Stimulated activated CD4-positive, alpha-beta T cell treated with anti-CD3 and anti-CD28 coated beads, Interleukin-1b, Interleukin-23, amount 100 ng/mL, for 4 hours (primary cell): Measurements from ENCODE around the gene KIAA1549.

Experiments
- DNase-seq, 2 donors: peaks; one replicate each; pipeline ENCODE4 v3.0.0-alpha.2; 2020; ENCODE audit warnings: low read depth in 2 of 2

Gene KIAA1549

DNA sequence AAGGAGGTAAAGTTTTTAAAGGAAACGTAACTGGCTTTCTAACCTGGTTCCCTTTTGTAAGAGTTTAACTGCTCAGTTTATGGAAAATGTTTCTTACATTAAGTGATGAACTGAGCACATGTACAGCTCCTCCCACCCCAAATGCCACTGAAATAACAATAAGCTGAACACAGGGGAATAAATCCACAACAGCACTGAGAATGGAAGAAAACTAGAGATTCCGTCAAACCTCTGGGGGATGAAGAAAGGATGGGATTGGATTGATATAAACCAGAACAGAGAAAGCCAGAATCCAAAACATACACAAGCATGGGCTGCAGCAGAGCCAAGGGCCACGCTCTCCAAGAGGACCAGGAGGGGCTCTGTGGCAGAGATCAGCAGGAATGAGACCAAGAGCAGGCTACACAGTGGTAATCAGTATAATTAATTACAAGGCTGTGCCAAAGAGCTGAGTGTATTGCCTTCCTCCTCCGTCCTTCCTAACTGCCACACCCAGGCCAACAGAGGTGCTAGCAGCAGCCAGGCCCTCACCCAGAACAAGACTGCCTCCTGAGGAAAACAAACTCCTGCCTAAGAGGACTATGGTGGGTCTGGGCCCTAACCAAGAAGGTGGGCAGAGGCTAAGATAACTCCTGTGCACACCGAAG, 73.9 kb downstream of the KIAA1549 start:
- DNase-seq = no peak

- no peak for DNase-seq
Observed at GRCh38 chr7:138903859-138904435, 77.2 kb downstream of the KIAA1549 start.

DNA sequence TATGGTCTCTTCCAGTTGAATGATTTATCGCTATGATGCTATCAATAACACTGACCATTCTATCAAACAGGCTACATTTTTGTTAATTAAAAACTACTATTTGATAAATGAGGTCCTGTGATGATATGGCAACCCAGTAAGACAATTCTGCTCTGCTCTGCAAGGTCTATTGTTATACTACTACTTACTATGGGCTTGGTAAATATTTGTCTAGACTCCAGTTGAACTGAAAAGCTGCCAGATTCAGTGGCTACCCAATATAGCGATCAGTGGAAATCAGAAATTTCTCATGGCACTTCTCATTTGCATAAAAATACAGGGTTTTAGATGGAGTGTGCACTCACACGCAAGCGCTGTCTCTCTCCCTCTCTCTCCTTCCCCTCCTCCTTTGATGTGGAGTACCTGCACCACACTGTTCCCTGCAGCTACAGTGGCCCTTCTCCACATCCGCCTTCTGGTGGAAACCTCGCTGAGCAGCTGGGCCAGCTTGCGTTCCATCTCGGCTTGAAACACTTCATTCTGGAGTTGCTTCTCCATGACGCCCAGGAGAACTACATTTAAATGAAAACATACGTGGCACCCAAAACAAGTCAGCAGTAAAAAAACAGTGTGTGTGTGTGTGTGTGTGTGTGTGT, 77.9 kb downstream of the KIAA1549 start:
- peak; percentile 24 to 50 for DNase-seq

DNA sequence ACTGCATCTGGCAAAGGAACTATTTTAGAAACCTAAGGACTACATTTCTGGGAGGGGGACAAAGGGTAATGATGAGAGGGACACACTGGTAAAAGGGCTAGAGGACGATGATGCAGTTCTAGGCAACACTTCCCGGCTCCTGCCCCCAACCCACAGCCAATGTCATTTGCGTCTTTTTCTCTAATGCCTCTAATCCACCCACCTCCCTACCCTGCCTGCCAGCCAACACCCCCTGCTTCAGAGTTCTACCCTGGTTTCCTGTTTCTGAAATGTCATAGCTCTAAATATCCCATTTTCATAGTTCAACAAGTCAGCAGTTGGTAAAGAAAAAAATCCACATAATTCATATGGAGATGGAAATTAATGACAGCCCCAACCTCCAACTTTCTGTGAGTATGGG, 79.0 kb downstream of the KIAA1549 start:
- no peak for DNase-seq

DNA sequence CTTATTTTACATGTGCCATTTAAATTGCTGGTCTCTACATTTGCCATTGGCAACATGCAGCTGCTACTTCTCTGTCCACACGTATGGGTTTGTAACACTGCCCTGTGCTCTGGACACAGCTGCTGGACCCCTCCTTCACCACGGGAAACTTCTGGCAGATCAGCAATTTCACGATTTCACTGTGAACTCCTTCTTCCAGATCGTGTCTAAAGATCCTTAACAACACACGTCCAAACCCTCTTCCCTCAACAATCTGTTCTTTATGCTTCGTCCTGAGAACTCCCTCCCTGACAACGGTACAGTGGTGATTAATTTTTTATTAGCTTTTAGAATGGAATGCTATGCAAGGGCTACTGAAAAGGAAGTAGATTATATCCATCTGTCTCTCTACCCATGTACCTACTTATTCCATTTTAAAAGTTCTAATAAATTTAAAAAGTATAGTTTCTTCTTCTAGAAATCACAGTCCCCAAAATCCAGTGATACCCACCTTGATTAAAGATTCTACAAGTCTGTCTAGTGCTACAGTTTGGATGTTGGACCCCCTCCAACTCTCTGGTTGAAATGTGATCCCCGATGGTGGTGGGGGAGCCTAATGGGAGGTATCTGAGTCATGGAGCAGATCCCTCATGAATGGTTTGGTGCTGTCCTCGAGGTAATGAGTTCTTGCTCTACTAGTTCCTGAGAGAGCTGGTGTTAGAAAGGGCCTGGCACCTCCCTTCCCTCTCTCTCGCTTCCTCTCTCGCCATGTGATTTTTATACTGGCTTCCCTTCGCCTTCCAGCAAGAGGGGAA, 81.0 kb downstream of the KIAA1549 start:
- no peak for DNase-seq

DNA sequence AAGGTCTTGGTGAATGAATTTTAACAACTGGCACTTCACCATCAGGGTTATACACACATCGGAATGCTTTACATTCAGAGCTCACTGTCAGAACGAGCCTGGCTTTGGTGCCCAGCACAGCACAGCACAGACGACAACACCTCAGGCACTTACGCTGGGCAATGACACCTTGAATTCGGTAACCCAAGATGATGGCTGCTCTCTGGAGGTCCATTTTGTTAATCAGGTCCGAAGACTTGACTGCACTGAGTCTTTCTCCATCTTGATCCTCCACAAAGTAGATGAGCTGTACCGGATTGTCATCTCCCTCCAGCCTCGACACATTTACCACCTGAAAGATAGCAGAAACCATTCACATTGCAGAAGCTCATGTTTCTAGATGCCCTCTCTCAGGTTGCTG, 82.4 kb downstream of the KIAA1549 start:
- DNase-seq = no peak

- DNase-seq = peak in 1 of 2 donors; percentile 15
Observed at GRCh38 chr7:138898255-138898654, 82.9 kb downstream of the KIAA1549 start.

DNA sequence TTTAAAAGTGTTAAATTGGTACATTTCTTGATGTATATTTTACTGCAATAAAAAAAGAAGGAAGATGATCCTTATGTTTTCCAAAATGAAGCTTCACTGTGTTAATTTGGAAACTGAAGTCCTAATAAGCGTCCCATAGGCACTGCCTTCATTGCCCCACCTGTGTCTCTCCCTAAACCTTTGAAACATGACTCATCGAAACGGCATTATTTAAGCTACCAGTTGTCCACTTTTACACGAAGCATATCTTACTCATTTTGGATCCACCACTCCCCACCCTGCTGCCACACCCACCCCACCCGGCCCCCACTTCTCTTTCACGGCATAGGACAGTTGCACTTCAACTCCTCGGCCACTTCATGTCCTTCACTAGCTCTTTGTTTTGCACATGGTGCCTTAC, 85.5 kb downstream of the KIAA1549 start:
- DNase-seq = no peak

GRCh38 chr7:138893258-138893657, 87.9 kb downstream of the KIAA1549 start:
- no peak for DNase-seq

DNA sequence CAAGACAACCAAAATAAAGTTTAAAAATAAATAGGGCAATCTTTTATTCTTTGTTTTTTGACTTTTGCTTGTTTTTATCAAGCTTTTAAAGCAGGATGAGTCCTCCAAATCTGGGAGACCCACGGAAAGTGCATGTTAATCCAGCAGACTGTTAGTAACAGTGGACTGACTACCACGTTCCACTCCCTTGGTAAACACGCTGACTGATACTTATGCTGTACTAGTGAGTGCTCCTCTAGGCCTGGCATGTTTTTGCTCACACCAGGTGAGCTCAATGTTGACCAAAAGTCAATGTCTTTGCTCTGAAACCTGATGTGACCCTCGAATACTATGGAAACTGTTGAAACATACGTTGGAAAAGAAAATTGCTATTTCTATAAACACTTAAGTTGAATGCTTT, 88.4 kb downstream of the KIAA1549 start:
- no peak for DNase-seq

DNA sequence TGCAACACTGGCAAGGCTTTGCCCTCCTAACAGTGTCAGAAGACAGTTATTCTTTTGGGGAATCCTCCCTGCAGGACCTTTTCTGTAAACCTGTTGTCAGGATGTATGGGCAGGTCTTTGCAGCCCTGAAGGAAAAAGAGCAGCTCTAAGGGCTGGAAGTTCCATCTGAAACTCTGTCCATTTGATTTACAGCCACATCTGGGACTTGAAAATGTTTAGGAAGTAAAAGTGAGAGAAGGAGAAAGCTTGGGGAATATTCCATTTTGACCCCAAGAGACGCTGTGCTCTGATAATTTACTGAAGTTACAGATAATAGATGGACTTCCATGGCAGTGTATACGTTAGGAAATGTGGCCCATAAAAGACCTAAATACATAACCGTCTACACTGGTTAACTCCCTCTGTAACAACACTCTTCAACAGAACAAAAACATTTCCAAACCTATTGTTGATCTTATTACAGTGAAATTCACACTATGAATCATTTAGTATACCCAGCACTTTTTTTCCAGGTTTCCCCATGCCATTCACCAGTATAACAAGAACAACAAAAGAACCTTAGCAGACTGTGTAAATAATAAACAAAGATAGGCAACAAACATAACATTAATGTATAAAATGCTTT, 89.1 kb downstream of the KIAA1549 start:
- DNase-seq = no peak

GRCh38 chr7:138891446-138891810, 89.8 kb downstream of the KIAA1549 start:
- no peak for DNase-seq

- no peak for DNase-seq
Observed at GRCh38 chr7:138890499-138891445, 90.4 kb downstream of the KIAA1549 start.

GRCh38 chr7:138889582-138890498, 91.3 kb downstream of the KIAA1549 start:
- no peak for DNase-seq

- no peak for DNase-seq
Observed at GRCh38 chr7:138887872-138888656, 93.1 kb downstream of the KIAA1549 start.

DNA sequence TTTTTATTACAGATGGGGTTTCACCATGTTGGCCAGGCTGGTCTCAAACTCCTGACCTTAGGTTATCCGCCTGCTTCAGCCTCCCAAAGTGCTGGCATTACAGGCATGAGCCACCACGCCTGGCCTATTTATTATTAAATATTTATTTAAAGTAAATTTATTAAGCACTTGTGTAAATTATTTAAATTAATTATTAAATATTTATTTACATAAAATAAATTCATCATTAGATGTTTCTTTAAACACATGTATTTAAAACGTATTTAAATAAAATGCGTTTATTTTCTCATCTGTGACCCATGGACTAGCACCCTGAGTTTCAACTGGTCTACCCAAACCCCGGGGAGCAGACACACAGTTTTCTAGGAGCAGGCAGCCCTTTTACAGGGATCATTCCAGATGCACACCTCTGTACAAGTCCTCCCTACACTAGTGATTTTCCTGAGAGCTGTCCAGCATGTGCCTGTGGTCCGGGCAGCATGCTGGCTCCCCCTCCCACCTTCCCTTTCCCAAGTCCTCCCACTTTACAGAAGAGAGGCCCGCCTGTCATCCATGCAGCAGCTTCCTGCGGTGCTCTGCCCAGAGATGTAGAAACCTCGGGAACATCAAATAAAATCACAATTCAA, 94.0 kb downstream of the KIAA1549 start:
- DNase-seq = no peak

DNA sequence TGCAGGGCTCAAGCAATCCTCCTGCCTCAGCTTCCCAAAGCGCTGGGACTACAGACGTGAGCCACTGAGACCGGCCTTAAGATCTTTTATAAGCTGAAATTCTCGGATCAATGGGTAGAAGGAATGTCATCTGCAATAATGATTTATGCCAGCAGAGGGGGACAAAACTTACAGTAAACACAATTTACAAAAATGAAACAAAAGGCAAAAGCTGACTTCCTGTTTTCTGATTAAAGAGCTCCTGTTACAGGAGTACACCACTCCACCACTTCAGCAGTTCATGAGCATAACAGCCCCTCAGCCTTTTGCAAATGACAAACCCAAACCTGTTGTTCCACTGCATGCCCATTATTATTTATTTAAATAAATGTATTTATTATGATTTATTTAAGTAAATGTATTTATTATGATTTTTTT, 94.7 kb downstream of the KIAA1549 start:
- DNase-seq = peak in 1 of 2 donors; percentile 65

- DNase-seq = no peak
Observed at GRCh38 chr7:138885383-138886147, 95.6 kb downstream of the KIAA1549 start.
